Measurements from ENCODE around the gene FETUB. TPM values are rescaled to one million over a fixed set of nuclear protein-coding genes. Genes with fewer than 3 reads are reported as not detected.

The FETUB gene
- polyA plus RNA-seq, 3 donors: not detected

GRCh38 chr3:186627852-186628414 lies 12.3 kb upstream of the FETUB start:
- H3K27ac Mint-ChIP-seq: no peak overlapping the region
- DNase-seq: no peak
- Histone ChIP-seq H3K27ac (ENCODE audit: low read depth in 1 of 2, low read length in 2 of 2) (no peak overlapping the region), H3K27me3 (ENCODE audit: control insufficient read depth in 2 of 2, insufficient read depth in 2 of 2, low read length in 2 of 2) (peaks cover 0 to 2% of the 10 kb centered on the region in 2 donors), H3K4me3 (replicated peaks in 1 of 3; ENCODE audit: low read depth in 2 of 3, low read length in 3 of 3) (no peak overlapping the region), H3K79me2 (ENCODE audit: insufficient read depth, low read length) (no peaks in the 10 kb centered on the region), H3K9me3 (replicated peaks in 1 of 2; ENCODE audit: control insufficient read depth in 1 of 2, insufficient read depth in 1 of 2, low read length in 2 of 2) (no peaks in the 10 kb centered on the region), H3K36me3 (replicated peaks in 1 of 2; ENCODE audit: control insufficient read depth in 1 of 2, insufficient read depth in 2 of 2, low read length in 2 of 2) (no peaks in the 10 kb centered on the region), H3K9ac (ENCODE audit: insufficient read depth, low read length, poor library complexity, severe bottlenecking) (no peak overlapping the region), H4K20me1 (ENCODE audit: insufficient read depth, low read length) (no peaks in the 10 kb centered on the region), H3K4me1 (ENCODE audit: control insufficient read depth in 1 of 2, insufficient read depth in 2 of 2, low read length in 2 of 2) (no peaks in the 10 kb centered on the region), H2AFZ (ENCODE audit: insufficient read depth, low read depth, low read length, poor library complexity, severe bottlenecking) (no peak overlapping the region), H3K4me2 (replicated peaks; ENCODE audit: extremely low read depth, low read length, poor library complexity, severe bottlenecking) (no peak overlapping the region)
- no peak for TF ChIP-seq CTCF (IDR thresholded peaks at IDR 0.05)
- intact Hi-C loops (cut with micrococcal nuclease): no loop called here
- peaks cover 4 to 9% (median 6%) of the 10 kb centered on the region in 3 donors for H3K27me3 Mint-ChIP-seq (ENCODE audit: low read depth in 3 of 3)
- H3K9me3 Mint-ChIP-seq: peaks cover 0 to 4% (median 0%) of the 10 kb centered on the region in 7 donors
- WGBS (ENCODE audit: insufficient coverage): 100% methylated on average over 1 of the region's 7 CpGs
- H3K4me3 Mint-ChIP-seq: no peak overlapping the region
- H3K36me3 Mint-ChIP-seq: no peaks in the 10 kb centered on the region
- H3K4me1 Mint-ChIP-seq: no peaks in the 10 kb centered on the region

- H3K27me3 ChIP-seq (ENCODE audit: control insufficient read depth in 2 of 2, insufficient read depth in 2 of 2, low read length in 2 of 2): peaks cover 0 to 2% of the 10 kb centered on the region in 2 donors
- H3K27ac Mint-ChIP-seq: no peak overlapping the region
- no peaks in the 10 kb centered on the region for H3K4me1 Mint-ChIP-seq
- no peaks in the 10 kb centered on the region for H3K36me3 Mint-ChIP-seq
- no peaks in the 10 kb centered on the region for H4K20me1 ChIP-seq (ENCODE audit: insufficient read depth, low read length)
- H3K4me3 ChIP-seq (replicated peaks in 1 of 3; ENCODE audit: low read depth in 2 of 3, low read length in 3 of 3): no peak overlapping the region
- intact Hi-C loops (cut with micrococcal nuclease): no loop called here
- H2AFZ ChIP-seq (ENCODE audit: insufficient read depth, low read depth, low read length, poor library complexity, severe bottlenecking): no peak overlapping the region
- no peaks in the 10 kb centered on the region for H3K79me2 ChIP-seq (ENCODE audit: insufficient read depth, low read length)
- no peak overlapping the region for H3K27ac ChIP-seq (ENCODE audit: low read depth in 1 of 2, low read length in 2 of 2)
- peaks cover 4 to 9% (median 6%) of the 10 kb centered on the region in 3 donors for H3K27me3 Mint-ChIP-seq (ENCODE audit: low read depth in 3 of 3)
- H3K9ac ChIP-seq (ENCODE audit: insufficient read depth, low read length, poor library complexity, severe bottlenecking): no peak overlapping the region
- H3K4me2 ChIP-seq (replicated peaks; ENCODE audit: extremely low read depth, low read length, poor library complexity, severe bottlenecking): no peak overlapping the region
- H3K4me3 Mint-ChIP-seq: no peak overlapping the region
- no peaks in the 10 kb centered on the region for H3K4me1 ChIP-seq (ENCODE audit: control insufficient read depth in 1 of 2, insufficient read depth in 2 of 2, low read length in 2 of 2)
- DNase-seq: no peak
- WGBS (ENCODE audit: insufficient coverage): no CpG with 5 or more reads among the region's 7 CpGs
- no peaks in the 10 kb centered on the region for H3K9me3 ChIP-seq (replicated peaks in 1 of 2; ENCODE audit: control insufficient read depth in 1 of 2, insufficient read depth in 1 of 2, low read length in 2 of 2)
- peaks cover 0 to 4% (median 0%) of the 10 kb centered on the region in 7 donors for H3K9me3 Mint-ChIP-seq
- H3K36me3 ChIP-seq (replicated peaks in 1 of 2; ENCODE audit: control insufficient read depth in 1 of 2, insufficient read depth in 2 of 2, low read length in 2 of 2): no peaks in the 10 kb centered on the region
- no peak for TF ChIP-seq CTCF (IDR thresholded peaks at IDR 0.05)
Observed at GRCh38 chr3:186628756-186629155, 11.4 kb upstream of the FETUB start.

Data from CD14-positive monocyte (primary cell).